Sigmoid colon (tissue), 7 donors: ENCODE data around the gene GDPD2. TPM values are rescaled to one million over a fixed set of nuclear protein-coding genes. Genes with fewer than 3 reads are reported as not detected.

Experiments used
- DNase-seq: peaks from one replicate; pipeline ENCODE4 v3.0.0-alpha.2; 2019
- H3K27ac ChIP-seq, 4 donors: fragments of 200-600 bp; sonication (generic); one replicate each; pipeline ENCODE4 v1.5.1; 2016 to 2019; ENCODE audit warnings: mild to moderate bottlenecking in 1 of 4
- H3K27me3 ChIP-seq, 3 donors: fragments of 200-600 bp; sonication (generic); one replicate each; pipeline ENCODE4 v1.5.1; 2019; ENCODE audit warnings: mild to moderate bottlenecking in 1 of 3
- H3K36me3 ChIP-seq, 4 donors: fragments of 200-600 bp; sonication (generic); one replicate each; pipeline ENCODE4 v1.5.1; 2016 to 2019
- H3K4me1 ChIP-seq, 4 donors: fragments of 200-600 bp; sonication (generic); one replicate each; pipeline ENCODE4 v1.5.1; 2017 to 2019
- H3K4me3 ChIP-seq, 4 donors: fragments of 200-600 bp; sonication (generic); one replicate each; pipeline ENCODE4 v1.5.1; 2017 to 2019; ENCODE audit warnings: mild to moderate bottlenecking in 2 of 4, moderate library complexity in 1 of 4
- H3K9me3 ChIP-seq, 4 donors: fragments of 200-600 bp in 3 of 4; sonication (generic) in 3 of 4; one replicate each; pipeline versions ENCODE4 v1.5.1 to v1.6.1; 2013 to 2019
- CTCF ChIP-seq, 4 experiments: fragments of 450-650 bp in 3 of 4; fragments of 200-600 bp in 1 of 4; IDR thresholded peaks; one replicate each; pipeline ENCODE4 v1.5.1; 2016 to 2019; ENCODE audit warnings: antibody characterized with exemption in 4 of 4, mild to moderate bottlenecking in 3 of 4, moderate library complexity in 2 of 4
- EP300 ChIP-seq, 4 donors: sonication (generic); formaldehyde crosslinking; IDR thresholded peaks; one replicate each; pipeline ENCODE4 v1.6.1; 2017; ENCODE audit warnings: antibody characterized with exemption in 4 of 4
- POLR2A ChIP-seq, 2 donors: fragments of 450-650 bp; IDR thresholded peaks; one replicate each; pipeline ENCODE4 v1.6.1; 2016; ENCODE audit warnings: antibody characterized with exemption in 2 of 2, mild to moderate bottlenecking in 2 of 2, moderate library complexity in 2 of 2
- POLR2AphosphoS5 ChIP-seq, 4 donors: sonication (generic); formaldehyde crosslinking; IDR thresholded peaks; one replicate each; pipeline ENCODE4 v1.6.1; 2017; ENCODE audit warnings: antibody characterized with exemption in 4 of 4
- WGBS, 2 donors: extraction: QIAGEN DNeasy Blood & Tissue Kit; methylation state at CpG; one replicate each; pipeline ENCODE4 v1.1.7; 2013; 5-methylcytosine and 5-hydroxymethylcytosine counted together
- intact Hi-C: fragments of 100-400 bp; cut with DNase I; formaldehyde crosslinking; loops from one replicate; pipeline ENCODE4 v1.15.1; 2023
- polyA plus RNA-seq, 3 donors: library from polyadenylated mRNA; stranded (reverse); fragments of 200-250 nt; gene quantifications; one replicate each; pipeline ENCODE4 v1.2.3, GENCODE V29; 2013
- total RNA-seq, 4 donors: library from RNA; depleted of rRNA; stranded (reverse); fragments of >200 nt; gene quantifications; one replicate each; pipeline ENCODE4 v1.1.0, GENCODE V29; 2016
- donor health status: healthy with polysubstance abuse.
- donor health status: Bipolar disorder and iron deficiency.
- donor health status: healthy.

The GDPD2 gene
- total and polyA plus RNA-seq, 7 donors: 2.3 to 8.7 (median 3.0) TPM; not detected in 4

- H3K4me3 ChIP-seq: no peak overlapping the region
- H3K27ac ChIP-seq: no peak overlapping the region
- TF ChIP-seq CTCF (IDR thresholded peaks at IDR 0.05) (no peak), POLR2A (IDR thresholded peaks at IDR 0.05) (no peak), EP300 (IDR thresholded peaks at IDR 0.05) (no peak), POLR2AphosphoS5 (IDR thresholded peaks at IDR 0.05) (no peak)
- H3K4me1 ChIP-seq: peaks cover 0 to 8% (median 5%) of the 10 kb centered on the region in 4 donors
- H3K36me3 ChIP-seq: no peaks in the 10 kb centered on the region
- H3K9me3 ChIP-seq: no peaks in the 10 kb centered on the region
- intact Hi-C loops: no loop called here
- WGBS, 2 donors: 79 to 86% methylated on average over 16 of the region's 16 CpGs
- peaks cover 7 to 17% (median 9%) of the 10 kb centered on the region in 3 donors for H3K27me3 ChIP-seq
- no peak for DNase-seq
These were observed 23.6 kb downstream of the GDPD2 start for GRCh38 chrX:70446380-70447350.

DNA sequence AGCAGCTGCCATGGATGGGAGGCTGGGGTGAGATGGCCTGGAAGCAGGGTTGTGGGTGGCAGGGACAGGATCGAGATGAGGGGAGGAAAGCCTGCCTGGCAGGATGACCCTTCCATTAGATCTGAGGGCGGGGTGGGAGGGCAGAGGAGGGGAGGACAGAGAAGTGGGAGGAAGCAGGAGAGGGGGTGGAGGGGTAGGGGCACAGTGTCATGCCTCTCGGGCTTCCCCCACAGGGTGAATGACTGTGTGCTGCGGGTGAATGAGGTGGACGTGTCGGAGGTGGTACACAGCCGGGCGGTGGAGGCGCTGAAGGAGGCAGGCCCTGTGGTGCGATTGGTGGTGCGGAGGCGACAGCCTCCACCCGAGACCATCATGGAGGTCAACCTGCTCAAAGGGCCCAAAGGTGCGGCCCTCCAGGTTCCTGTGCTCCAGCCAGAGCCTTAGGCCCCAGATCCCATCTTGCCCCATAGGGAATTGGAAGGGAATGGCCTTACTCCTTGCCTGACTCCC lies 26.4 kb downstream of the GDPD2 start:
- peaks cover 7 to 11% (median 9%) of the 10 kb centered on the region in 3 donors for H3K27me3 ChIP-seq
- TF ChIP-seq POLR2AphosphoS5 (IDR thresholded peaks at IDR 0.05): no peak
- TF ChIP-seq POLR2A (IDR thresholded peaks at IDR 0.05): no peak
- no peak for TF ChIP-seq CTCF (IDR thresholded peaks at IDR 0.05)
- no peak for TF ChIP-seq EP300 (IDR thresholded peaks at IDR 0.05)
- intact Hi-C loops: no loop called here
- no peak overlapping the region for H3K27ac ChIP-seq
- no peak overlapping the region for H3K4me3 ChIP-seq
- DNase-seq: no peak
- H3K9me3 ChIP-seq: no peaks in the 10 kb centered on the region
- H3K36me3 ChIP-seq: no peaks in the 10 kb centered on the region
- 96% methylated on average over 14 of the region's 14 CpGs for WGBS, 2 donors
- peaks cover 0 to 15% (median 5%) of the 10 kb centered on the region in 4 donors for H3K4me1 ChIP-seq

- Histone ChIP-seq H3K27ac (peak overlapping the region; percentile 61 to 71 (median 66)), H3K4me3 (peak overlapping the region; percentile 39 to 64 (median 58)), H3K4me1 (peaks cover 0 to 19% (median 0%) of the 10 kb centered on the region in 4 donors), H3K9me3 (no peaks in the 10 kb centered on the region), H3K36me3 (no peaks in the 10 kb centered on the region), H3K27me3 (no peaks in the 10 kb centered on the region)
- intact Hi-C loops: loop anchor here (1.0 to 10.0 kb wide), 4 partner anchors 100 to 723 kb away; partner anchors contain the start of gene SNX12
- peak; percentile 79 for DNase-seq
- TF ChIP-seq POLR2A (IDR thresholded peaks at IDR 0.05): no peak
- peak in 3 of 4 experiments; percentile 55 to 67 (median 62) for TF ChIP-seq CTCF (IDR thresholded peaks at IDR 0.05)
- TF ChIP-seq POLR2AphosphoS5 (IDR thresholded peaks at IDR 0.05): peak in 2 of 4 donors; percentile 35 to 46
- TF ChIP-seq EP300 (IDR thresholded peaks at IDR 0.05): no peak
- 1% methylated on average over 39 of the region's 39 CpGs for WGBS, 2 donors
These were observed 29.1 kb downstream of the GDPD2 start for GRCh38 chrX:70452143-70452733.

GRCh38 chrX:70453024-70453618 lies 30.0 kb downstream of the GDPD2 start:
- intact Hi-C loops: loop anchor here (2.0 to 10.0 kb wide), 3 partner anchors 212 to 722 kb away; partner anchors contain the start of gene SNX12
- TF ChIP-seq CTCF (IDR thresholded peaks at IDR 0.05): no peak
- TF ChIP-seq POLR2AphosphoS5 (IDR thresholded peaks at IDR 0.05): no peak
- no peak for TF ChIP-seq EP300 (IDR thresholded peaks at IDR 0.05)
- no peak for TF ChIP-seq POLR2A (IDR thresholded peaks at IDR 0.05)
- Histone ChIP-seq H3K27me3 (no peaks in the 10 kb centered on the region), H3K27ac (peak overlapping the region; percentile 61 to 71 (median 66)), H3K4me1 (peaks cover 0 to 19% (median 0%) of the 10 kb centered on the region in 4 donors), H3K9me3 (no peaks in the 10 kb centered on the region), H3K4me3 (peak overlapping the region in 3 of 4 donors; percentile 55 to 64 (median 61)), H3K36me3 (no peaks in the 10 kb centered on the region)
- 22 to 40% methylated on average over 5 of the region's 5 CpGs for WGBS, 2 donors
- no peak for DNase-seq
